ENCODE results near the gene LRRC42. TPM values are rescaled to one million over a fixed set of nuclear protein-coding genes. Genes with fewer than 3 reads are reported as not detected.

Gene LRRC42
- total and polyA plus RNA-seq, 9 of the 15 experiments (the other 6 are each of a cell fraction or from before 2014, with no cell fraction given), result 17.3 to 51.9 (median 35.5) TPM

DNA sequence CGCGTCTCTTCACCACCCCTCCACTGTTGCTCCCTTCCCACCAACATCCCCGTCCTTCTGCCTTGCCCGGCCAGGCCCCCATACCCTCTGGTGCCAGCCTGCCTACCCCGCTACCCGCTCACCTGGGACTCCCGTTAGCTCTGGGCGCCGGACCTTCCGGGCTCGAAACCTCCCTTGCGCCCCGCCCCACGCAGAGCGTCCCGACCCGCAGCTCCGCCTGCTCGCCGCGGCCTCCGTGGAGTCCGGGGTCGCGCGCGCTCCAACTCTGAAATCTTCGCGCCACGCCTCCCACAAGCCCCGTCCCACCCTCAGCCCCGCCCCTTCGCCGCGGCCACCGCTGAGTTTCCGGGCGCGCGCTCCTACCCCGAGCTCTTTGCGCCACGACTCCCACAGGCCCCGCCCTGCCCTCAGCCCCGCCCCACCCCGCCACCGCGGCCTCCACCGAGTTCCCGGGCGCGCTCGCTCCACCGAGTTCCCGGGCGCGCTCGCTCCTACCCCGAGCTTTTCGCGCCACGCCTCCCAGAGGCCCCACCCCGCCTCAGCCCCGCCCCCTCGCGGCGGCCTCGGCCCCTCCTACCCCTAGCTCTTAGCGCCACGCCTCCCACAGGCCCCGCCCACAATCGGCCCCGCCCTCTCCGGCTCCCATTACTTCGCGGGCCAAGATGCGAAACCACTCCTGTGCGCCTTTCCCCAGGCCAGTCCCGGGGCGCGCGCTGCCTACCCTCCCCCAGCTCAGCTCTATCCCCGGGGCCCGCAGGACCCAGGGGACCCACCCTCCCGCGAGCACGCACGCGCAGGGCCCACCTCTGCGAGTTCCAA is 508 bp upstream of the LRRC42 start, which contains the start of gene IFT25 (continued):
- TF ChIP-seq TEAD4 (IDR thresholded peaks at IDR 0.05; ENCODE audit: low read length), result no peak
- TF ChIP-seq TEAD4 (CRISPR knock-in tag; IDR thresholded peaks at IDR 0.05; ENCODE audit: borderline replicate concordance), result no peak
- TF ChIP-seq HDAC1 (IDR thresholded peaks at IDR 0.05), result peak in 1 of 2 experiments; percentile 95; a peak in 2 of 4 replicates
- TF ChIP-seq, protein P1, sequence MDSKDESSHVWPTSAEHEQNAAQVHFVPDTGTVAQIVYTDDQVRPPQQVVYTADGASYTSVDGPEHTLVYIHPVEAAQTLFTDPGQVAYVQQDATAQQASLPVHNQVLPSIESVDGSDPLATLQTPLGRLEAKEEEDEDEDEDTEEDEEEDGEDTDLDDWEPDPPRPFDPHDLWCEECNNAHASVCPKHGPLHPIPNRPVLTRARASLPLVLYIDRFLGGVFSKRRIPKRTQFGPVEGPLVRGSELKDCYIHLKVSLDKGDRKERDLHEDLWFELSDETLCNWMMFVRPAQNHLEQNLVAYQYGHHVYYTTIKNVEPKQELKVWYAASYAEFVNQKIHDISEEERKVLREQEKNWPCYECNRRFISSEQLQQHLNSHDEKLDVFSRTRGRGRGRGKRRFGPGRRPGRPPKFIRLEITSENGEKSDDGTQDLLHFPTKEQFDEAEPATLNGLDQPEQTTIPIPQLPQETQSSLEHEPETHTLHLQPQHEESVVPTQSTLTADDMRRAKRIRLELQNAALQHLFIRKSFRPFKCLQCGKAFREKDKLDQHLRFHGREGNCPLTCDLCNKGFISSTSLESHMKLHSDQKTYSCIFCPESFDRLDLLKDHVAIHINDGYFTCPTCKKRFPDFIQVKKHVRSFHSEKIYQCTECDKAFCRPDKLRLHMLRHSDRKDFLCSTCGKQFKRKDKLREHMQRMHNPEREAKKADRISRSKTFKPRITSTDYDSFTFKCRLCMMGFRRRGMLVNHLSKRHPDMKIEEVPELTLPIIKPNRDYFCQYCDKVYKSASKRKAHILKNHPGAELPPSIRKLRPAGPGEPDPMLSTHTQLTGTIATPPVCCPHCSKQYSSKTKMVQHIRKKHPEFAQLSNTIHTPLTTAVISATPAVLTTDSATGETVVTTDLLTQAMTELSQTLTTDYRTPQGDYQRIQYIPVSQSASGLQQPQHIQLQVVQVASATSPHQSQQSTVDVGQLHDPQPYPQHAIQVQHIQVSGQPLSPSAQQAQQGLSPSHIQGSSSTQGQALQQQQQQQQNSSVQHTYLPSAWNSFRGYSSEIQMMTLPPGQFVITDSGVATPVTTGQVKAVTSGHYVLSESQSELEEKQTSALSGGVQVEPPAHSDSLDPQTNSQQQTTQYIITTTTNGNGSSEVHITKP (IDR thresholded peaks at IDR 0.05; ENCODE audit: partially characterized antibody), result peak; percentile 32
- peak; percentile 43; the same call in 1 of the 2 replicates for TF ChIP-seq SMARCE1 (IDR thresholded peaks at IDR 0.05)
- TF ChIP-seq PTTG1 (tag; IDR thresholded peaks at IDR 0.05; ENCODE audit: low read depth), result no peak
- TF ChIP-seq CBX1 (IDR thresholded peaks at IDR 0.05; ENCODE audit: low read depth), result no peak
- 0 out of 2 replicates have a peak, but pooled peaks have one; percentile 41 for TF ChIP-seq HLTF (IDR thresholded peaks at IDR 0.05)
- TF ChIP-seq MGA (IDR thresholded peaks at IDR 0.05), result no peak
- TF ChIP-seq ZNF561 (CRISPR knock-in tag; conservative IDR thresholded peaks at IDR 0.05), result no peak

Data from K562 (cell line).